Right renal cortex interstitium (tissue), 3 donors: ENCODE measurements around the gene CA4. TPM values are rescaled to one million over a fixed set of nuclear protein-coding genes. Genes with fewer than 3 reads are reported as not detected.
"Not testable (repeated sequence)": the region's sequence is repeated elsewhere in the genome, so short reads cannot be mapped to it uniquely, and the experiment has no call there.

Source experiments
- DNase-seq, 3 donors: peaks; one replicate each; pipeline ENCODE4 v3.0.0-alpha.2; 2013; ENCODE audit warnings: low read depth in 3 of 3, low spot score in 2 of 3
- polyA plus RNA-seq, 3 donors: library from polyadenylated mRNA; unstranded; fragments of 120-200 nt; gene quantifications; one replicate each; pipeline ENCODE4 v1.2.1, GENCODE V29; 2013; ENCODE audit not compliant: insufficient read length in 3 of 3

The CA4 gene
- polyA plus RNA-seq = 10 to 100 TPM; 40.7 to 49.6 (median 46.5) TPM

- no peak for DNase-seq
These were observed at the start of gene CA4 for GRCh38 chr17:60149691-60150582. CA4 (plus strand) TSS chr17:60149973; CDS start chr17:60150035, 62 bp downstream.

DNA sequence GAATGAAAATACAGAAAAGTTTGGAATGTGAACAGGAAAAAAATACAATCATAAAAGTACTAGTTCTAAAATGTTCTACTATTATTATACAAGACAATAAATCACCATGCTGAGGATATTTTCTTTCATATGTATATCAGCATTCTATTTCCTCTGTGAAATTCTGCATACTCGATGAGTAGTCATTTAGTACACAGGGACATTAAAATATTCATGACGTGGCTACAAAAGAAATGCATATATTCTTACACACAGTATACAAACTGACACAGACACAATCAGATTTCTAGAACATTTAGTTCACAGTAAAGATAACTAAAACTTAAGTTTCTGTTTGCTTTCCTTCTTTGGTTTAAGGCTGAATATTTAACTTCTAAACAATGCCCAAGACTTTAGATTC, 49.2 kb upstream of the CA4 start:
- DNase-seq = not testable (repeated sequence)

GRCh38 chr17:60102015-60102631, 47.6 kb upstream of the CA4 start:
- DNase-seq = not testable (repeated sequence)

- no peak for DNase-seq
These were observed 47.1 kb upstream of the CA4 start for GRCh38 chr17:60102632-60103096.

DNA sequence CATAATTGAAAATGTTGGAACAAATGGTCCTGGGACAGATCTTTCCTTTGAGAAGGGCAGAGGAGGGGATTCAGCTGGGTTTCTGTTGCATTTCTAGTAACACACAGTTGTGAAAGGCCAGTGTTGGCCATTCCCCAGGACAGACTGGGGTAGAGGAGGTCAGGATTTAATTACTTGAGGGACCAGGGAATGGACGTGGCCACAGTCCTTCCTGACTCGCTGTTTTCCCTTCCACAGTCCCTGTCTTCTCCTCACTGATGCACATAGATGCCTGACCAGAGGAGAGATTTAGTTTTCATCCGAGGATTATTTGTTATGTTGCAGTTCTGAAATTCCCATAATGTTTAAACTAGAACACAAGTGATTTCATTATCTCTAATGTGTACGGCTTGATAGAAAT, 45.8 kb upstream of the CA4 start:
- no peak for DNase-seq

GRCh38 chr17:60106340-60107059, 43.3 kb upstream of the CA4 start:
- DNase-seq = no peak

DNA sequence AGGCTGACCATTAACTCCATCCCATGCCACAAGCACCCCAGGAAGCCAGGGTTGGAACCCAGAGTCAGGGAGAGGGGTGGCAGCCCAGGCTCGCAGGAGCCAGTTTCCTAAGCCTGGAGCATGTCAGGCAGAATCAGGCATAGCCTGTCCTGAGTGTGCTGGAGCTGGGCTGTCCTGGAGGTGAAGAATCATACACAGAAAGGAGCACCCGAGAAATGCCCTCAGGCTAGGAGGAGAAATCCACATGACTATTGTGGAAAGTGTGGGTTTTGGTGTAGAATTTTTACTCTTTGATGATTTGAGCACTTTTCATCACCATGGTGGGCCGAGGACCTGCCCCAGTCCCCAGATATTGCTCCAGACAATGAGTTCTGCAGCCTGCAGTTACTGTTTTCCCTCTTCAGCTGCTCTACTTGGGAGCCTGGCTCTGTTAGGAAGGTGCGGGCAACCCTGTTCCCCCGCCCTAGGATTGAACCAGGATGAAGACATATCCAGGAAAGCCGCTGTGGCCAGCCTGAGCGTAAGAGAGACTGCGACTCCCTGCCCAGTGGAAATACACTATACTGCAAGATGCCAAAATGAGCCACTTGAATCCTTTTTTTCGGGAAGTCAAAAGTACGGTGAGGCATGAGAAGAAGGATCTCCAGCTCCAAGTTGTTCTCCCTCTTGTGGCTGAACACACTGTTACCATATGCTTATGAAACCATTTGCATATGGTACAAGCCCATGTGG, 42.1 kb upstream of the CA4 start:
- no peak for DNase-seq

GRCh38 chr17:60108309-60108708, 41.5 kb upstream of the CA4 start:
- DNase-seq = not testable (repeated sequence)

DNA sequence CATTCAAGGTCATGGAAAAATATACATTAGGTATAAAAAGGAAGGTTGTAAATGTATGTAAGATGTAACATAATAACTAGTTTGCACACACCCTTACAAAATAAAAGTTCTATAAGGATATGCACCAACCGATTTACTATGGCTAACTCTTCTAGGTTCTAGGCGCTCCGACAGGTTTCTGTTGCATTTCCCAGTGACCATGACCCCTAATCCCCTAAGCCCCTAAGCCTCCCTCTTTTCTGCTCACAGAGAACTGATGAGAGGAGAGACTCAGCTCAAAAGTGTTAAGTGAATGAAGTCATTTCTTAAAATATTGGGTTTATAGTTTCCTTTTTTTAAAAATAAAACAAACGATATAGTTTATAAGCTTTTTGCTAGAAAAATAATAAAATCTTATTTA, 41.1 kb upstream of the CA4 start:
- no peak for DNase-seq

DNA sequence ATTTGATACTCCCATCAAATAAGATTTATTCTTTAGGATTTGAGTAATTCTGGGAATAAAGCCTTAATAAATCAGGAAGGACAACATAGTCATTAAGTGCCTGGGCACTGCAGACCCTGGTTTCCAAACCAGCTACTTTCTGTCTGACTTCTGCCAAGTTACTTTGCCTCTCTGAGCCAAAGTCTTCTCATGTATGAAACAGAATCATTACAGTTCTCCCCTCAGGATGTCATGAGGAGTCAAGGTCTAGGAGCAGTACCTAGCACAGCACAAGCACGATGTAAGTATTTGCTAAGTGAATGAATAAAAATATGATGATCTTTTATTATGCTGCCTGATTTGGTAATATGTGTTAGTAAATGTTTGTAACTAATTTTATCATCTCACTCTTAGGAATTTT, 40.6 kb upstream of the CA4 start:
- no peak for DNase-seq

- no peak for DNase-seq
These were observed 39.2 kb upstream of the CA4 start for GRCh38 chr17:60110586-60110985.

- DNase-seq = not testable (repeated sequence)
These were observed 38.1 kb upstream of the CA4 start for GRCh38 chr17:60111661-60112060.

- DNase-seq = not testable (repeated sequence)
These were observed 34.4 kb upstream of the CA4 start for GRCh38 chr17:60115364-60115763.

DNA sequence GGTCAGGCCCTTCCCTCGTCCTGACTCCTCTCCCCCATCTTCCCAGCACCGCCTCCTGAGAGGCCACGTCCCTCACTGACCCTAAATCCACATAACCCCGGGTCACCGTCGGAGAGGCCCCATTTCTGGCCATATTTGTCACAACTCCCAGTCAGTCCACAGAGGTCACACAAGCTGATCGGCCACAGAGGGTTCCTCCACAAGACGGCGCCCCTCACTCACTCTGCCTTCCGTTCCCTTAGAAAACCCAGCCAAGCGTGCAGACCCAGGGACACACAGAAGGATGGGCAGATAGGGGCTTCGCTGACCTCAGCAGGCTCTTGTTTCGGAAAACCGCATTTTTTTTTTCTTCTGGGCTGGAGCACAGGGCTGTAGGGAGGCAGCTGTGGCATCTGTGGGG, 33.6 kb upstream of the CA4 start:
- not testable (repeated sequence) for DNase-seq

- DNase-seq = not testable (repeated sequence)
These were observed 30.6 kb upstream of the CA4 start for GRCh38 chr17:60119162-60119561.

- DNase-seq = not testable (repeated sequence)
These were observed 29.7 kb upstream of the CA4 start for GRCh38 chr17:60119807-60120748.

GRCh38 chr17:60127068-60128064, 22.4 kb upstream of the CA4 start:
- DNase-seq = no peak

GRCh38 chr17:60128171-60128859, 21.5 kb upstream of the CA4 start:
- DNase-seq = no peak
